ENCODE data around the gene GAB1.
A peak's percentile ranks its signal among the peaks of the same experiment; 100 is the strongest.

Gene GAB1

DNA sequence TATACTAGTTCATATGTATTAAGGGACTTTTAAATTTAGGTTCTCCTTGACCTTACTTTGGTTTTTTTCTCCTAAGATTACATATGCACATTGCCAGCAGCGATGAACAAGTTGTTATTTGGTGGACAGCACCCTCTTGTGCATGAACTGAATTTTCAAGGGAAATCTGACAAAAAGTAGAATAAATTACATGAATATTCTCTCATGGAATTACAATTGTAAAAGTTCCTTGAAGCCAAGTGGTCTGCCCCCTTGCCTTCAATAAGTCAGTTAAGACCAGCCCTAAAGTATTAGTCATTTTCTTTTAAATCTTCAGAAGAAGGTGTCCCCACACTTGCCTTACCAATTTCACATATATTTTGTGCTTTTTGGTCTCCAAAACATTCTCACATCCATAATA lies 146.2 kb downstream of the GAB1 start:
- no peak for DNase-seq (ENCODE audit: low read depth, low spot score)

DNA sequence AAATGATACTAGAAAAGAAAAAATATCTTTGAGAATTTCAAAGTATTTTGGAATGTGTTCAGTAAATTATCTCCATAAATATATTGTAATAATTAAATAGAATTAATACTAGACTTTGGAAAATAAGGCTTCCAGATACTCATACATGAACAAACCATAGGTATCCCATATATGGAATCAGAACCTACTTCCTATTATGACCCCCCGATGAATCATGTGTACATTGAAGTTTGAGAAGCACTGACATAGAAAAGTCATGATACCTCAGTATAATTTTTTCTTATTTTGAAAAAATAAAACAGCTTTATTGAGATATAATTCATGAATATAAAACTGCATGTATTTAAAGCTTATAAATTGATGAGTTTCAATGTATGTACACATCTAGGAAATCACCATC lies 149.6 kb downstream of the GAB1 start:
- no peak for DNase-seq (ENCODE audit: low read depth, low spot score)

- DNase-seq (ENCODE audit: low read depth, low spot score), result no peak
Observed at GRCh38 chr4:143488687-143489086, 152.0 kb downstream of the GAB1 start.

GRCh38 chr4:143489106-143489505 lies 152.4 kb downstream of the GAB1 start:
- no peak for DNase-seq (ENCODE audit: low read depth, low spot score)

- no peak for DNase-seq (ENCODE audit: low read depth, low spot score)
Observed at GRCh38 chr4:143498021-143498420, 161.3 kb downstream of the GAB1 start.

DNA sequence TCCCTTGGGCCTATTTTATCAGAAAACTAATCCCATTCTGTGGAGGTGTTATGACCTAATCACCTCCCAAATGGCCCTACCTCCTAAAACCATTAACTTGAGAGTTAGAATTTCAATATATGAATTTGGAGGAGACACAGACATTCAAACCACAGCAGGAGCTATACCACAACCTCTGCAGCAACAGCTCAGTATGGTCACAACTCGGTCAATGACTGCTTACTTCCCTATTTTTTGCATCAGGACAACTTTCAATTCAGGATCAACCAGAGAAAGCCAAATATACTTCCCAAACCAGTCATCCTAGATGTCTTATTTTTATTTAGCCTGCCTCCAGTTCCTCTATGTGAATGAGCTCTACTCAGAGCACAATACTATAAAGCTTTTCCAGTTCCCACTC lies 165.6 kb downstream of the GAB1 start:
- DNase-seq (ENCODE audit: low read depth, low spot score), result no peak

DNA sequence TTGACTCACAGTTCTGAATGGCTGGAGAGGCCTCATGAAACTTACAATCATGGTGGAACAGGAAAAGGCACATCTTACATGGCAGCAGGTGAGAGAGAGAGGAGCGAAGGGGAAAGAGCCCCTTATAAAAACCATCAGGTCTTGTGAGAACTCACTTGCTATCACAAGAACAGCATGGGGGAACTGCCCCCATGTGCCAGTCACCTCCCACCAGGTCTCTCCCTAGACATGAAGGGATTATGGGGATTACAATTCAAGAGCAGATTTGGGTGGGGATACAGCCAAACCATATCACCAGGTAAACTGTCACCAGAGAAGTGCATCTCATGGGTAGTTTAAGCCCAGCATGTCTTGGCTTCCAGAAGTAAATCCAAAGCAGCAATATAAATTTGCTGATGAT lies 169.4 kb downstream of the GAB1 start:
- DNase-seq (ENCODE audit: low read depth, low spot score), result no peak

GRCh38 chr4:143511906-143512305 lies 175.2 kb downstream of the GAB1 start:
- no peak for DNase-seq (ENCODE audit: low read depth, low spot score)

- DNase-seq (ENCODE audit: low read depth, low spot score), result no peak
Observed at GRCh38 chr4:143512978-143513313, 176.3 kb downstream of the GAB1 start.

- DNase-seq (ENCODE audit: low read depth, low spot score), result peak; percentile 87
Observed at GRCh38 chr4:143513314-143514168, 176.9 kb downstream of the GAB1 start, which contains the start of gene SMARCA5. Gene SMARCA5, plus strand, starts transcription at chr4:143513702. Its CDS starts 223 bp downstream, at chr4:143513925.

DNA sequence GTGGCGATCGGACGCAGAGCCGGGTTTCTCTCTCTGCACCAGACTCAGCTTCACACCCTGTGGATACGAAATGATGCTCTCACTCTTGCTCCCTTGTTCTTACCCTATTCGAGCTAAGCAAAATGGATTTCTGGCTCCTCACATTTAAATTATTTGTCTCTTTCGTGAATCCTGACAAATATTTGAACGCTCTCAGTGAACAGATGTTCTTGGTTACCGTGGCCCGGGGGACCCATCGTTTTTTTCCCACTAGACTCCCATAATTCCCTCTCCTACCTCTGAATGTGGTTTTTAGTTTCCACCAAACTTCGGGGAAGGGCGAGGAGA lies 177.5 kb downstream of the GAB1 start:
- DNase-seq (ENCODE audit: low read depth, low spot score), result no peak

- no peak for DNase-seq (ENCODE audit: low read depth, low spot score)
Observed at GRCh38 chr4:143514497-143514896, 177.8 kb downstream of the GAB1 start.

GRCh38 chr4:143514901-143515300 lies 178.2 kb downstream of the GAB1 start:
- DNase-seq (ENCODE audit: low read depth, low spot score), result no peak

DNA sequence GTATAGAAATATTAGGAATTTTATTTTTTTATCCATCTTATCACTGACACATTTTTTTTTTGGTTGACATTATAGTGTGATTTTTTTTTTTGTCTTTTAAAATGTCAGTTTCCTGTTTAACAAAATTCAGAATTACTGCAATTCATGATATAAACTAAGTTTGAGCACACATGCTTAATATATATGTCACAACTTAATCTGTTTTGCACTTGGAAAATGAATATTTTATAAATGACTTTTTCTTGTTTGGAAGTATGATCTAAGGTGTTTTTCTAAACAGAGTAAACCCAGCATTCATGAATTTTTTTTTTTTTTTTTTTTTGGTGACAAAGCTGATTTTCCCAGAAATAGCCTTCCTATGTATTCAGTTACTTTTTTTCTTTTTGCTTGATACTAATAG lies 179.2 kb downstream of the GAB1 start:
- no peak for DNase-seq (ENCODE audit: low read depth, low spot score)

- DNase-seq (ENCODE audit: low read depth, low spot score), result no peak
Observed at GRCh38 chr4:143517764-143518163, 181.1 kb downstream of the GAB1 start.

All from activated naive CD8-positive, alpha-beta T cell treated with anti-CD3 and anti-CD28 coated beads, Interleukin-2, amount 50 U/mL, for 16 hours (primary cell).